GM20000 (cell line): ENCODE results near the gene SSU72.
A peak's percentile ranks its signal among the peaks of the same experiment; 100 is the strongest.

Source experiments
- DNase-seq: peaks from one replicate; pipeline ENCODE4 v3.0.0; 2012; ENCODE audit warnings: low spot score
- CTCF ChIP-seq: IDR thresholded peaks from 2 replicates; pipeline ENCODE4 v1.5.1; 2012; ENCODE audit warnings: mild to moderate bottlenecking, control low read depth; ENCODE audit errors: extremely low read depth, missing control alignments

Gene SSU72

DNA sequence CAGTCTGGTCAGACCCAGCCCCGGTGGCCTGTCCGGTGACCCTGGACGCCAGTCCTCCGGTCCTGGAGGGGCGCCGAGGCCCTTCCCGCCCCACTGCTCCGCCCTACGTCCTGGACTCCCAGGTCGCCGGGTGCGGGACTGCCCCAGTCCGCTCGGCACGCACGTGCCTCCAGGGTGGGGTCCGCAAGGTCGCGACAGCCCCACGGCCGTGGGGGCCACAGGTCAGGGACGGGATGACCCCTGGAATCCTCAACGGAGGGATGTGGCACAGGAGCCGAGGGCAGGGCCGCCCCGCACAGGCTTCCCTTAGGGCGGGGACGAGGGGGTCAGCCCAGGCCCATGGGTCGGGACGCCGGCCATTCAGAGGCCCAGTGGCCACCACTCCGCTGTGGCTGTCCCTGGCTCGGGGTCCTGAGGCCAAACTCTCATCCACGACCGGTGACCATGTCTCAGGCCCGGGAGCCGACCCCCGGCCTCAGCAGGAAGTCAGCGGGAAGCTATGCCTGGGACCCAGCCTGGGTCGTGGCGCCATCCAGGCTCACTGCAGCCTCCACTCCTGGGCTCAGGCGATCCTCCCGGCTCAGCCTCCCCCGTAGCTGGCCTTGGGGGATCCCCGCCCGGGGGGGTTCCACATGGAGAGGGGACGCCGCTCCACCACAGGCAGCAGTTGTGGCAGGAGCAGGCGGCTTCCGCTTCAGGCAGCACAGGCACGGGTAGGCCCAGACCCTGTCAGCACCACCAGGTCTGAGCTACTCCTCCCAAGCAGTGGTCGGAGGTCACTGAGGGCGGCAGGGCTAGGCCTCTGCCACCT, 33.6 kb downstream of the SSU72 start:
- TF ChIP-seq CTCF = no peak
- peak; percentile 37 for DNase-seq

DNA sequence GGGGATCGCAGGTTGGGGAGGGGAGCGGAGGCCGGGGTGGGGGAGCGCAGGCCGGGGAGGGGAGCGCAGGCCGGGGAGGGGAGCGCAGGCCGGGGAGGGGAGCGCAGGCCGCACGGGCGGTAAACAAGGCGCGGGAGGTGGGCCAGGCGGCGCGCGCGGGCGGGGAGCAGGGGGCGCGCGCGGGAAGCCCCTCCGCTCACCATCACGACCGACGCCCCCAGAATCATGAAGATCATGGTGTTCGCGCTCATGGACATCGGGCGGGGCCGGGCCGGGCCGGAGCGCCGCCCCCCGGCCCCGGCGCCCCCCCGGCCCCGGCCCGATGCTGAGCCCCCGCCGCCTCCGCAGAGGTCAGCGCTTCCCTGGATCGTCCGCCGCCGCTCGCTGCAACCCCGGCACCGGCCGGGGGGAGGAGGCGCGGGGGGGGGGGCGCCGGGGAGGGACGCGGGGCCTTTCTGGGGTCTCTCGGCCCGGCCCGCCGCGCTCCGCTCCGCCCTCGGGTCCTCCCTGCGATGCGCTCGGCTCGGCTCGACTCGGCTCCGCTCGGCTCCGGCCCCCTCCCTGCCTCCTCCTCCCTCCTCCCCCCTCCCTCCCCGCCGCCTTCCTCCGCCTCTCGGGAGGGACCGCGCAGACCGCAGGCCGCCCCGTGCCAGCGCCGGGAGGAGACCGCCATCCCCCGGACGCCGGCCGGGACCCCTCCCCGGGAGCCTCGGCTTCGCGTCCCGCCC, 34.4 kb downstream of the SSU72 start, which contains the start of gene TMEM240:
TSS of gene TMEM240 (minus strand) at position 535 of the 728 bp plus-strand sequence. CDS start at position 257, 278 bp downstream.
- TF ChIP-seq CTCF = no peak
- DNase-seq = peak; percentile 85

- TF ChIP-seq CTCF = no peak
- peak; percentile 57 for DNase-seq
Observed at GRCh38 chr1:1539310-1540089, 35.2 kb downstream of the SSU72 start.

DNA sequence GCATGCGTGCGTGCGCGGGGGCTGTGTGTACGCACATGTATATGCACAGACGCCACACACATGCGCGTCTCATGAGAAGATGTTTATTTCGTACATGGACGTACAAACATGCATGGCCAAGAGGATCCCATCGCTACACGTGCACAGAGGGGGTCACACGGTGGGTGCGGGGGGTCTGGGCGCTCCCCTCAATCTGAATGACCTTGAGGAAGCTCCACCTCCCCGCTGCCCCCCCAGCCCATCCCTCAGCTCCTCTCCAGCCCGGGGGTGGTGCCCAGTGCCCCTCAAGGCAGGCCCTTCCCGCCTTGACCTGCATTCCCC, 35.7 kb downstream of the SSU72 start:
- no peak for TF ChIP-seq CTCF
- DNase-seq = peak; percentile 22

- no peak for TF ChIP-seq CTCF
- peak; percentile 35 for DNase-seq
Observed at GRCh38 chr1:1538334-1538733, 36.3 kb downstream of the SSU72 start.

DNA sequence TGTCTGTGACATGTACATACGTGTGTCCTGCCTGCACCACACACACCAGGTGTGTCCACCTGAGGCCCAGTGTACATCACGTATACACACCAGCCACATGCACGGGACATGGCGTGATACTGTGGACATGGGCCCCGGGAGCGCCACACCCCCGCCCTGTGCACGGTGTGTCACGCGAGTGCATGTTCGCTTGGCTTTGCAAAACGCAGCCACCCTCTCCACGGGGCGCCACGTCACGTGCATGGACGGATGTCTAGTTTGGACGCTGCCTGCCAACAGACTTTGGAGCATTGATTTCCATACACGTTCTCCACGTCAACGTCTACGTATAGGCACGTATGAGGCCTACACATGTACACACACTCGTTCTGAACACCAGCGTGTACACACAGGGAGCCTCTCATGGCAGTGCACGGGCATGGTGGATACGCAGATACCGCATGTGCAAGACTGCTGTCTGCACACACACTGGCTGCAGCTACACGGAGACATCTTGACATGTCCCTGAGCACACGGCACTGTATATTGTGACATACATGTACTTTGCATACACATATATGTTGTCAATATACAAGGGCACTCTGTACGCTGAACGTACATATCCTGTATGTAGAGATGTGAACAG, 36.9 kb downstream of the SSU72 start:
- no peak for TF ChIP-seq CTCF
- DNase-seq = peak; percentile 39
